Tibial nerve (tissue), 4 donors: ENCODE data around the gene SMARCC1. TPM values are rescaled to one million over a fixed set of nuclear protein-coding genes. Genes with fewer than 3 reads are reported as not detected.

Source experiments
- DNase-seq, 2 donors: peaks; one replicate each; pipeline ENCODE4 v3.0.0-alpha.2; 2019; ENCODE audit warnings: low spot score in 2 of 2
- H3K27ac ChIP-seq, 4 donors: fragments of 200-600 bp; sonication (generic) in 3 of 4; one replicate each; pipeline ENCODE4 v1.5.1; 2017 to 2019; ENCODE audit warnings: mild to moderate bottlenecking in 1 of 4
- H3K27me3 ChIP-seq, 2 donors: fragments of 200-600 bp; sonication (generic) in 1 of 2; one replicate each; pipeline versions ENCODE4 v1.5.1 to v1.6.0; 2017 to 2019
- H3K36me3 ChIP-seq, 3 donors: fragments of 200-600 bp; sonication (generic); one replicate each; pipeline ENCODE4 v1.5.1; 2018 to 2019
- H3K4me1 ChIP-seq, 4 donors: fragments of 200-600 bp; sonication (generic) in 3 of 4; one replicate each; pipeline ENCODE4 v1.5.1; 2017 to 2019
- H3K4me3 ChIP-seq, 4 donors: fragments of 200-600 bp; sonication (generic) in 3 of 4; one replicate each; pipeline ENCODE4 v1.5.1; 2017 to 2019; ENCODE audit warnings: mild to moderate bottlenecking in 1 of 4, moderate library complexity in 1 of 4
- H3K9me3 ChIP-seq, 4 donors: fragments of 200-600 bp; sonication (generic) in 3 of 4; one replicate each; pipeline ENCODE4 v1.5.1; 2017 to 2019
- EP300 ChIP-seq, 2 donors: sonication (generic); formaldehyde crosslinking; IDR thresholded peaks; one replicate each; pipeline ENCODE4 v1.6.1; 2017; ENCODE audit warnings: antibody characterized with exemption in 2 of 2, mild to moderate bottlenecking in 1 of 2
- POLR2A ChIP-seq, 2 donors: fragments of 450-650 bp; IDR thresholded peaks; one replicate each; pipeline ENCODE4 v1.6.1; 2017; ENCODE audit warnings: antibody characterized with exemption in 2 of 2, mild to moderate bottlenecking in 2 of 2, moderate library complexity in 2 of 2
- WGBS, 2 donors: methylation state at CpG; one replicate each; pipeline ENCODE4 v1.1.5; 2018; 5-methylcytosine and 5-hydroxymethylcytosine counted together
- total RNA-seq, 4 donors: library from RNA; depleted of rRNA; stranded (reverse); fragments of >200 nt; gene quantifications; one replicate each; pipeline ENCODE4 v1.1.0, GENCODE V29; 2016
- TF ChIP-seq, protein P1 (sequence below), 5 experiments: fragments of 200-600 bp in 3 of 5; fragments of 450-650 bp in 2 of 5; sonication (generic) in 3 of 5; IDR thresholded peaks; one replicate each; pipeline ENCODE4 v1.5.1; 2016 to 2019; ENCODE audit warnings: antibody characterized with exemption in 5 of 5, mild to moderate bottlenecking in 3 of 5, moderate library complexity in 2 of 5

Gene SMARCC1
- total RNA-seq, 4 donors from 2014 or later: 27.8 to 37.4 (median 36.1) TPM

GRCh38 chr3:47647550-47647949 is 134.1 kb downstream of the SMARCC1 start:
- DNase-seq: no peak
- 88 to 93% methylated on average over 2 of the region's 2 CpGs for WGBS, 2 donors
- H3K4me3 ChIP-seq: no peak overlapping the region
- H3K9me3 ChIP-seq: no peaks in the 10 kb centered on the region
- TF ChIP-seq EP300 (IDR thresholded peaks at IDR 0.05) (no peak), POLR2A (IDR thresholded peaks at IDR 0.05) (no peak)
- TF ChIP-seq, protein P1, sequence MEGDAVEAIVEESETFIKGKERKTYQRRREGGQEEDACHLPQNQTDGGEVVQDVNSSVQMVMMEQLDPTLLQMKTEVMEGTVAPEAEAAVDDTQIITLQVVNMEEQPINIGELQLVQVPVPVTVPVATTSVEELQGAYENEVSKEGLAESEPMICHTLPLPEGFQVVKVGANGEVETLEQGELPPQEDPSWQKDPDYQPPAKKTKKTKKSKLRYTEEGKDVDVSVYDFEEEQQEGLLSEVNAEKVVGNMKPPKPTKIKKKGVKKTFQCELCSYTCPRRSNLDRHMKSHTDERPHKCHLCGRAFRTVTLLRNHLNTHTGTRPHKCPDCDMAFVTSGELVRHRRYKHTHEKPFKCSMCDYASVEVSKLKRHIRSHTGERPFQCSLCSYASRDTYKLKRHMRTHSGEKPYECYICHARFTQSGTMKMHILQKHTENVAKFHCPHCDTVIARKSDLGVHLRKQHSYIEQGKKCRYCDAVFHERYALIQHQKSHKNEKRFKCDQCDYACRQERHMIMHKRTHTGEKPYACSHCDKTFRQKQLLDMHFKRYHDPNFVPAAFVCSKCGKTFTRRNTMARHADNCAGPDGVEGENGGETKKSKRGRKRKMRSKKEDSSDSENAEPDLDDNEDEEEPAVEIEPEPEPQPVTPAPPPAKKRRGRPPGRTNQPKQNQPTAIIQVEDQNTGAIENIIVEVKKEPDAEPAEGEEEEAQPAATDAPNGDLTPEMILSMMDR (IDR thresholded peaks at IDR 0.05): no peak
- no peaks in the 10 kb centered on the region for H3K27me3 ChIP-seq
- peaks cover 0 to 9% (median 0%) of the 10 kb centered on the region in 4 donors for H3K4me1 ChIP-seq
- peaks cover 0 to 36% (median 0%) of the 10 kb centered on the region in 3 donors for H3K36me3 ChIP-seq
- H3K27ac ChIP-seq: no peak overlapping the region

- no peaks in the 10 kb centered on the region for H3K27me3 ChIP-seq
- H3K4me1 ChIP-seq: peaks cover 0 to 9% (median 0%) of the 10 kb centered on the region in 4 donors
- WGBS, 2 donors: 61 to 66% methylated on average over 4 of the region's 4 CpGs
- no peaks in the 10 kb centered on the region for H3K9me3 ChIP-seq
- no peak overlapping the region for H3K27ac ChIP-seq
- peaks cover 0 to 41% (median 0%) of the 10 kb centered on the region in 3 donors for H3K36me3 ChIP-seq
- TF ChIP-seq EP300 (IDR thresholded peaks at IDR 0.05) (no peak), POLR2A (IDR thresholded peaks at IDR 0.05) (no peak)
- TF ChIP-seq, protein P1 (IDR thresholded peaks at IDR 0.05): no peak
- no peak overlapping the region for H3K4me3 ChIP-seq
- DNase-seq: no peak
These were observed 135.3 kb downstream of the SMARCC1 start for GRCh38 chr3:47646362-47646761.

GRCh38 chr3:47645551-47645950 is 136.1 kb downstream of the SMARCC1 start:
- no peak for DNase-seq
- TF ChIP-seq POLR2A (IDR thresholded peaks at IDR 0.05) (no peak), EP300 (IDR thresholded peaks at IDR 0.05) (no peak)
- TF ChIP-seq, protein P1 (IDR thresholded peaks at IDR 0.05): no peak
- Histone ChIP-seq H3K4me3 (no peak overlapping the region), H3K27ac (no peak overlapping the region), H3K36me3 (peaks cover 0 to 44% (median 0%) of the 10 kb centered on the region in 3 donors), H3K9me3 (no peaks in the 10 kb centered on the region), H3K27me3 (no peaks in the 10 kb centered on the region), H3K4me1 (peaks cover 0 to 9% (median 0%) of the 10 kb centered on the region in 4 donors)
- WGBS, 2 donors: 88 to 90% methylated on average over 2 of the region's 2 CpGs

DNA sequence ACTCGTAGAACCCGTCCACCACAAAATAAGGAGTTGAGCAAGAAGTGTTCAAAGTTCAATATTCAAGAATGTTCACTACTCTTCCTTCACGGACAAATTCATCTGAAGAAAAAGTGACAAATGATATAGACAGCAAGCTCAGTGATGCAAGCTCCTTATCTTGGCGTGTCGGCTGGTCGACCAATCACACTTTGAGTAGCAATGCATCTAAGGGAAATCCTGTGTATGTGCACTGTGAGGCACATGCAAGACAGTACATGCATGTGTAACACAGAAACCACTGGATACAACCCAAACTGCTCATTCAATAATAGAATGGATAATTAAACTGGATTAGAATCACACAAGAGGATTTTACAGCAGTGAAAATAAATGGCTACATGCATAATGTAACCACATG is 138.6 kb downstream of the SMARCC1 start:
- no peaks in the 10 kb centered on the region for H3K27me3 ChIP-seq
- H3K36me3 ChIP-seq: peaks cover 0 to 31% (median 0%) of the 10 kb centered on the region in 3 donors
- no peak overlapping the region for H3K4me3 ChIP-seq
- DNase-seq: no peak
- 89 to 94% methylated on average over 6 of the region's 6 CpGs for WGBS, 2 donors
- H3K4me1 ChIP-seq: peaks cover 0 to 9% (median 0%) of the 10 kb centered on the region in 4 donors
- TF ChIP-seq POLR2A (IDR thresholded peaks at IDR 0.05): no peak
- TF ChIP-seq EP300 (IDR thresholded peaks at IDR 0.05): no peak
- TF ChIP-seq, protein P1 (IDR thresholded peaks at IDR 0.05): no peak
- no peak overlapping the region for H3K27ac ChIP-seq
- no peaks in the 10 kb centered on the region for H3K9me3 ChIP-seq

DNA sequence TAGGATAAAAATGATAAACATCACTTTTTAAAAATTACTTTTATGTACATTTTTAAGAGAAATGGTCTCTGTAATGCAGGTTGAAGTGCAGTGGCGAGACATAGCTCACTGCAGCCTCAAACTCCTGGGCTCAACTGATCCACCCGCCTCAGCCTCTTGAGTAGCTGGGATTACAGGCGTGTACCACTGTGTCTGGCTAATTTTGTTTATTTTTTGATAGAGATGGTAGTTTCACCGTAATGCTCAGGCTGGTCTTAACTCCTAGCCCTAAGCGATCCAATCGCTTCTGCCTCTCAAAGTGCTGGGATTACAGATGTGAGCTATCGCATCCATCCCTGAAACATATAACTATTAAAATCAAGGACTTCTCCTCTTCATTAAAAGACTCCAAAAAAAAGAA is 140.0 kb downstream of the SMARCC1 start:
- DNase-seq: no peak
- Histone ChIP-seq H3K27me3 (no peaks in the 10 kb centered on the region), H3K4me3 (no peak overlapping the region), H3K4me1 (peaks cover 0 to 6% (median 0%) of the 10 kb centered on the region in 4 donors), H3K36me3 (peaks cover 0 to 35% (median 5%) of the 10 kb centered on the region in 3 donors), H3K9me3 (no peaks in the 10 kb centered on the region), H3K27ac (no peak overlapping the region)
- WGBS, 2 donors: 90 to 94% methylated on average over 7 of the region's 7 CpGs
- TF ChIP-seq, protein P1 (IDR thresholded peaks at IDR 0.05): no peak
- TF ChIP-seq EP300 (IDR thresholded peaks at IDR 0.05) (no peak), POLR2A (IDR thresholded peaks at IDR 0.05) (no peak)
